Parathyroid adenoma (tissue), 2 donors: Measurements from ENCODE around the gene ALDH1A1.
"Not testable (repeated sequence)": the region's sequence is repeated elsewhere in the genome, so short reads cannot be mapped to it uniquely, and the experiment has no call there.

ENCODE experiments used
- H2AFZ ChIP-seq: fragments of 300-600 bp; sonication (generic); one replicate; pipeline ENCODE4 v1.7.0; 2017; ENCODE audit warnings: antibody characterized with exemption, mild to moderate bottlenecking
- H3K27ac ChIP-seq: fragments of 300-600 bp; sonication (generic); one replicate; pipeline ENCODE4 v1.7.0; 2017
- H3K27me3 ChIP-seq: fragments of 300-600 bp; sonication (generic); one replicate; pipeline ENCODE4 v1.7.0; 2017; ENCODE audit warnings: low read length; ENCODE audit not compliant: control insufficient read depth, insufficient read depth
- H3K36me3 ChIP-seq: fragments of 300-600 bp; sonication (generic); one replicate; pipeline ENCODE4 v1.7.0; 2017; ENCODE audit warnings: low read length; ENCODE audit not compliant: control insufficient read depth, insufficient read depth
- H3K4me1 ChIP-seq: fragments of 300-600 bp; sonication (generic); one replicate; pipeline ENCODE4 v1.7.0; 2017; ENCODE audit warnings: control low read depth
- H3K4me2 ChIP-seq: fragments of 300-600 bp; sonication (generic); one replicate; pipeline ENCODE4 v1.7.0; 2017; ENCODE audit warnings: low read length
- H3K4me3 ChIP-seq: fragments of 300-600 bp; sonication (generic); one replicate; pipeline ENCODE4 v1.7.0; 2017; ENCODE audit warnings: low read depth, low read length
- H3K79me2 ChIP-seq: fragments of 300-600 bp; sonication (generic); one replicate; pipeline ENCODE4 v1.7.0; 2017; ENCODE audit warnings: control low read depth
- H3K9ac ChIP-seq: fragments of 300-600 bp; sonication (generic); one replicate; pipeline ENCODE4 v1.7.0; 2017; ENCODE audit warnings: mild to moderate bottlenecking
- H3K9me3 ChIP-seq: fragments of 300-600 bp; sonication (generic); one replicate; pipeline ENCODE4 v1.7.0; 2017; ENCODE audit warnings: low read length; ENCODE audit not compliant: control insufficient read depth
- CTCF ChIP-seq: fragments of 300-600 bp; sonication (generic); IDR thresholded peaks from one replicate; pipeline ENCODE4 v1.7.0; 2017; ENCODE audit warnings: antibody characterized with exemption, mild to moderate bottlenecking
- donor health status: primary hyperparathyroidism.

Gene ALDH1A1

GRCh38 chr9:72943844-72944462, 8.9 kb downstream of the ALDH1A1 start:
- no peaks in the 10 kb centered on the region for H3K9me3 ChIP-seq
- no peaks in the 10 kb centered on the region for H3K36me3 ChIP-seq
- H3K4me3 ChIP-seq, result no peak overlapping the region
- no peak overlapping the region for H2AFZ ChIP-seq
- no peak overlapping the region for H3K27ac ChIP-seq
- no peak overlapping the region for H3K9ac ChIP-seq
- no peak overlapping the region for H3K4me2 ChIP-seq
- no peaks in the 10 kb centered on the region for H3K79me2 ChIP-seq
- TF ChIP-seq CTCF, result no peak
- no peaks in the 10 kb centered on the region for H3K4me1 ChIP-seq
- no peaks in the 10 kb centered on the region for H3K27me3 ChIP-seq

- Histone ChIP-seq H3K4me3 (no peak overlapping the region), H3K27me3 (no peaks in the 10 kb centered on the region), H3K79me2 (no peaks in the 10 kb centered on the region), H3K36me3 (no peaks in the 10 kb centered on the region), H2AFZ (no peak overlapping the region), H3K27ac (no peak overlapping the region), H3K9me3 (no peaks in the 10 kb centered on the region), H3K9ac (no peak overlapping the region), H3K4me1 (no peaks in the 10 kb centered on the region), H3K4me2 (no peak overlapping the region)
- no peak for TF ChIP-seq CTCF
Observed at GRCh38 chr9:72942451-72942850, 10.4 kb downstream of the ALDH1A1 start.

DNA sequence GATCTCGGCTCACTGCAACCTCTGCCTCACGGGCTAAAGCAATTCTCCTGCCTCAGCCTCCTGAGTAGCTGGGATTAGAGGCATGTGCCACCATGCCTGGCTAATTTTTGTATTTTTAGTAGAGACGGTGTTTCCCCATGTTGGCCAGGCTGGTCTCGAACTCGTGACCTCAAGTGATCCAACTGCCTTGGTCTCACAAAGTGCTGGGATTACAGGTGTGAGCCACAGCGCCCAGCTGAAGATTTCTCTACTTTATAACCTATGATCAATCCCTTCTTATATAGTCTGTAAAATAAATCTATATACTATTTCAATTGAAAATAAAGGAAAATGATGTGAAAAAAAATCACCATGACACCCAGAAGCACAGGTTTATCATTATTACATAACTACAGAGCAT, 13.3 kb downstream of the ALDH1A1 start:
- not testable (repeated sequence) for H3K9ac ChIP-seq, H3K4me1 ChIP-seq, H3K4me2 ChIP-seq, H3K79me2 ChIP-seq, H3K27me3 ChIP-seq, H3K9me3 ChIP-seq, H3K36me3 ChIP-seq, H2AFZ ChIP-seq, H3K4me3 ChIP-seq, H3K27ac ChIP-seq

DNA sequence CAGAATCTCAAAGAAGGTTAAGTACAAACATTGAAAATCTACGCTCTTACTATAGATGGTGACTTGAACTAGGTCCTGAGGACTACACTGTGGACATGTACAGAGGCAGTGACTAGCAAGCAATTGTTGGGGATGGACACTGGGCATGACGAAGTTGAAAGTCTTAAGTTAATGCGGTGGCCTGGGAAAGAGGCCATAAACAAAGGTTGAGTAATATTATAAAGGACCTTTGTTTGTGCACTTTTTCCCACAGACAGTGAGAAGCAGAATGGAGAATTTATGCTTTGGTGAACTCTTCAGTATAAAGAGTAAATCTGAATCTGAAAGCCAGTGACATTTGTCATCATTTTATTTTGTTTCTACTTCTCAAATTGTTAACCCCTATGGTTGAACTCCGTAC, 15.3 kb downstream of the ALDH1A1 start:
- no peak overlapping the region for H3K27ac ChIP-seq
- no peaks in the 10 kb centered on the region for H3K36me3 ChIP-seq

DNA sequence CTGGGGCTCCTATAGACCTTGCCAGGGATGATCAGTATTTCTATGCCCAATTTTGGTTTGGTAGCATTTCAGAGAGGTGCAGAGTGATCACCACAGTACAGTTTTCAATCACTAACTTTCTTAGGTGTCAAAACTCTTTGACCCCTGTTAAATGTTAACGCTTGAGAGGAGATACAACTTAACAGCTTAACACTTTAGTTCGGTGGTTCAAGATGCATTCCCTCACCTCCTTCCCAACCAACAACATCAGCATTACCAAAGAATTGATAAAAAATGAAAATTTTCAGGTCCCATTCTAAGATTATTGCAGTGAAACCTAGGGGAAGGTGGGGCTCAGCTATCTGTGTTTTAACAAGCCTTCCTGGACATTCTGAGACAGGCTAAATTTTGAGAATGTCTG, 16.2 kb downstream of the ALDH1A1 start:
- no peak for TF ChIP-seq CTCF
- Histone ChIP-seq H3K9ac (no peak overlapping the region), H3K4me3 (no peak overlapping the region), H3K27me3 (no peaks in the 10 kb centered on the region), H3K27ac (no peak overlapping the region), H2AFZ (no peak overlapping the region), H3K4me2 (no peak overlapping the region), H3K36me3 (no peaks in the 10 kb centered on the region), H3K4me1 (no peaks in the 10 kb centered on the region), H3K79me2 (no peaks in the 10 kb centered on the region), H3K9me3 (no peaks in the 10 kb centered on the region)

More for the DNA sequence above, 15.3 kb downstream of the ALDH1A1 start:
- H3K9me3 ChIP-seq, result no peaks in the 10 kb centered on the region
- H3K4me1 ChIP-seq, result no peaks in the 10 kb centered on the region
- H3K9ac ChIP-seq, result no peak overlapping the region
- TF ChIP-seq CTCF, result no peak
- no peak overlapping the region for H3K4me3 ChIP-seq
- H3K79me2 ChIP-seq, result no peaks in the 10 kb centered on the region
- no peak overlapping the region for H2AFZ ChIP-seq
- no peak overlapping the region for H3K4me2 ChIP-seq
- H3K27me3 ChIP-seq, result no peaks in the 10 kb centered on the region
